Activated CD8-positive, alpha-beta T cell treated with anti-CD3 and anti-CD28 coated beads for 36 hours (primary cell): Measurements from ENCODE around the gene KIRREL3. TPM values are rescaled to one million over a fixed set of nuclear protein-coding genes. Genes with fewer than 3 reads are reported as not detected.

Experiments used
- ATAC-seq: fragments of 200-7000 bp; cut with Tn5 transposase; one replicate; pipeline ENCODE4 v1.10.0; 2021; ENCODE audit warnings: mild to moderate bottlenecking, moderate library complexity
- CTCF ChIA-PET: fragments of 350-600 bp; sonication (Branson Sonifier 250); formaldehyde crosslinking; loops from one replicate; lab custom pipeline; 2021; ENCODE audit warnings: antibody characterized with exemption; lab: Charles Lee
- POLR2A ChIA-PET: fragments of 350-600 bp; sonication (Branson Sonifier 250); formaldehyde crosslinking; loops from one replicate; lab custom pipeline; 2021; ENCODE audit warnings: antibody characterized with exemption; lab: Charles Lee
- DNase-seq: peaks from one replicate; pipeline ENCODE4 v3.0.0-alpha.2; 2020
- H3K27ac Mint-ChIP-seq: one replicate; pipeline ENCODE4 v1.8.0; 2021; ENCODE audit warnings: mild to moderate bottlenecking, mixed read lengths
- H3K27me3 Mint-ChIP-seq: one replicate; pipeline ENCODE4 v1.8.0; 2021; ENCODE audit warnings: mixed read lengths
- H3K36me3 Mint-ChIP-seq: one replicate; pipeline ENCODE4 v1.8.0; 2021; ENCODE audit warnings: low read depth, mixed read lengths
- H3K4me1 Mint-ChIP-seq: one replicate; pipeline ENCODE4 v1.8.0; 2021; ENCODE audit warnings: low read depth, mixed read lengths
- H3K4me3 Mint-ChIP-seq: one replicate; pipeline ENCODE4 v1.8.0; 2021; ENCODE audit warnings: mild to moderate bottlenecking, moderate library complexity, mixed read lengths
- H3K9me3 Mint-ChIP-seq: one replicate; pipeline ENCODE4 v1.8.0; 2021; ENCODE audit warnings: mixed read lengths
- CTCF ChIP-seq: fragments of 200-600 bp; IDR thresholded peaks from one replicate; pipeline ENCODE4 v1.8.0; 2022; ENCODE audit warnings: antibody characterized with exemption, mild to moderate bottlenecking
- intact Hi-C: fragments of 100-400 bp; cut with micrococcal nuclease; formaldehyde crosslinking; loops from one replicate; pipeline ENCODE4 v1.10.0; 2022
- total RNA-seq, 2 experiments: library from RNA; stranded (reverse); gene quantifications; one replicate each; pipeline ENCODE4 v1.2.3, GENCODE V29; 2021

The KIRREL3 gene
- total RNA-seq, 2 experiments from 2014 or later = not detected

DNA sequence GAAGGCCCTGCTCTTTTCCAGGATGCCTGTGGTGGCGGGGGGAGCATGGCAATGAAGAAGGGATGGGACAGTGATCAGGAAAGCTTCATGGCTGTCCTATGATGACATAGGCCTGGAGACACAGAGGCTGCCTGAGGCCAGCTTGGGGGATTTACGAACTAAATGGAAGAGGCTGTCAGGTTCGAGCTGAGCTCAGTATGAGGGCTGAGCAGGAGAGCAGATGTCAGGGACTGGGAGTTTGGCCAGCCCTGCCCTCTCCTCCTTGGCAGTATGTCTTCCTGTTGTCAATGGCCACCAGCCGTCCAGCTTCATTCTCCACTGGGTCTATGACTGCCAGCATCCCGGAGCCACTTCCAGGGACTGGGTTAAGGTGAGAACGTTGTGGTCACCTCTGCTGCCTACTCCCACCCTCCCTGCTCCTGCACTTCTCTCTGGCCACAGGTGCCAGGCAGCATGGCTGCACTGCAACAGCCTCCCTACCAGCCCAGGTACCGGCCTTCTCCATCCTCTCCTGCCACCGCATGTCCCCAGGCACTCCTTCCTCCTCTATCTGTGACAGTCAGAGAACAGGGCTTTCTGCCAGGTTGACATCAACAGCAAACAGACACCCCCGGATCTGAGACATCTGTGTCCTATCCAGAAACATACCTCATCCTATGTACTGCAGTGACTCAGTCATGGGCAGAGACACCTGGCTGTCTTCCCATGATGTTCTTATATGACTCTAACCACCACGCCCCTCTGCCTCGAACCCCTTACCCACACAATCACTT is 75.1 kb downstream of the KIRREL3 start:
- intact Hi-C loops = no loop called here
- ATAC-seq = no peak
- no peak for DNase-seq
- ChIA-PET CTCF (no interaction called here), POLR2A (no interaction called here)
- no peaks in the 10 kb centered on the region for H3K36me3 Mint-ChIP-seq
- no peaks in the 10 kb centered on the region for H3K4me1 Mint-ChIP-seq
- peaks cover 7% of the 10 kb centered on the region for H3K27me3 Mint-ChIP-seq
- H3K9me3 Mint-ChIP-seq = no peaks in the 10 kb centered on the region
- H3K27ac Mint-ChIP-seq = no peak overlapping the region
- H3K4me3 Mint-ChIP-seq = no peak overlapping the region
- no peak for TF ChIP-seq CTCF

- ATAC-seq (no peak), DNase-seq (no peak)
- H3K27ac Mint-ChIP-seq = no peak overlapping the region
- no peak overlapping the region for H3K4me3 Mint-ChIP-seq
- peaks cover 7% of the 10 kb centered on the region for H3K27me3 Mint-ChIP-seq
- no peaks in the 10 kb centered on the region for H3K4me1 Mint-ChIP-seq
- H3K36me3 Mint-ChIP-seq = no peaks in the 10 kb centered on the region
- ChIA-PET CTCF (no interaction called here), POLR2A (no interaction called here)
- H3K9me3 Mint-ChIP-seq = no peaks in the 10 kb centered on the region
- intact Hi-C loops = no loop called here
- TF ChIP-seq CTCF = no peak
These were observed 76.1 kb downstream of the KIRREL3 start for GRCh38 chr11:126924376-126925040.

- ATAC-seq (no peak), DNase-seq (no peak)
- ChIA-PET POLR2A (no interaction called here), CTCF (no interaction called here)
- no peaks in the 10 kb centered on the region for H3K9me3 Mint-ChIP-seq
- intact Hi-C loops = no loop called here
- TF ChIP-seq CTCF = no peak
- H3K4me1 Mint-ChIP-seq = peaks cover 3% of the 10 kb centered on the region
- H3K36me3 Mint-ChIP-seq = no peaks in the 10 kb centered on the region
- H3K4me3 Mint-ChIP-seq = no peak overlapping the region
- H3K27ac Mint-ChIP-seq = no peak overlapping the region
- peaks cover 4% of the 10 kb centered on the region for H3K27me3 Mint-ChIP-seq
These were observed 79.7 kb downstream of the KIRREL3 start for GRCh38 chr11:126920833-126921232.

DNA sequence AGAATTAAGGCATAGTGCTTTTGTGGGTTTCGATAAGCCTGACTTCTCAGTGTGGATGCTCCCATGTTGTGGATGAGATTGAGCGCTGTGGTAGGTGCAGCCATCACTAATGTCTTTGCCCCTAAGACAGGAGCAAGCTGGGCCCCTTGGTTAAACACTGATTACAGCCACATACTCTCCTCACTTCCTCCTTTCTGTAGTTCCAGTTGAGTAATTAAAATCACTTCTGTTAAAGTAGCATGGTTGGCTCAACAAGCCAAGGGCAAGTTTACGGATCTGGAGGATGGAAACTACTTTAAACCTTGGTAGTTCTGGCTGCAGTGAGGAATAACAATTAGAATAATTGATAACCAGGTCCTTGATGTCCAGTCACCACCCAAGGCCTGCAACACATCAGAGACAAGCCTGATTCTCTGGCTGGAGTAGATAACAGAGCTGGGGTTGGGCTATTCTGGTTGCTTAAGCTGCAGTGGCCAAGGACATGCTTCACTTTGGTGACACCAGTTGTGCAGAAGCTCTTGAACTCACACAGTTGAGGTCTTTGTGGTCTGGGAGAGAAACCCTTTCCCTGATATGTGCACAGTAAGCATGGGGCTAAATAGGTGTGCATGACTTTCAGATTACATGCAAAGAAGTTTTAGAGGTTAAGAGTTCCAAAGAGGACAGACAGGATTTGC is 81.3 kb downstream of the KIRREL3 start:
- peaks cover 3% of the 10 kb centered on the region for H3K4me1 Mint-ChIP-seq
- H3K9me3 Mint-ChIP-seq = no peaks in the 10 kb centered on the region
- no peak overlapping the region for H3K4me3 Mint-ChIP-seq
- no peaks in the 10 kb centered on the region for H3K27me3 Mint-ChIP-seq
- ChIA-PET POLR2A (no interaction called here), CTCF (no interaction called here)
- no peaks in the 10 kb centered on the region for H3K36me3 Mint-ChIP-seq
- ATAC-seq (no peak), DNase-seq (no peak)
- intact Hi-C loops = no loop called here
- no peak for TF ChIP-seq CTCF
- no peak overlapping the region for H3K27ac Mint-ChIP-seq

DNA sequence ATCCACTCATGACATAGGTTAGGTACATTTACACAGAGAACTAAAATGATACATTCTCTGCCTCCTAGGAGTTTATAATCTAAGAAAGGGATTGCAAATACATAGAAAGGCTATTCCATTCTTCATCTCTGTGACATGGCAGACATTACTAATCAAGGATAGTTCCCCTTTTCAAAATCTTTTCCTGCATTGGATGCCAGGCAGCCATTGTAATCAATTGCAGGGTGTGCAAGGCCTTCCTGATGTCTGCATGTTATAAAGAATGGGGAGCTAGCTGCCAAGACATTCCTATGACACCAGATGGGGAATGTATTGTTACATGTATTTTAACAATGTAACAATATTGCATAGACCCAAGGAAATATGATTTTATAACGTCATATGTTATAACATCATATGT is 82.0 kb downstream of the KIRREL3 start:
- ATAC-seq = no peak
- CTCF ChIA-PET = no interaction called here

More for the DNA sequence above, 82.0 kb downstream of the KIRREL3 start:
- Mint-ChIP-seq H3K36me3 (no peaks in the 10 kb centered on the region), H3K9me3 (no peaks in the 10 kb centered on the region), H3K27ac (no peak overlapping the region), H3K4me1 (peaks cover 3% of the 10 kb centered on the region), H3K27me3 (no peaks in the 10 kb centered on the region), H3K4me3 (no peak overlapping the region)
- no peak for DNase-seq
- POLR2A ChIA-PET = no interaction called here
- no peak for TF ChIP-seq CTCF
- intact Hi-C loops = no loop called here
